OCI-LY7 (cell line): ENCODE results near the gene GLRX3. TPM values are rescaled to one million over a fixed set of nuclear protein-coding genes. Genes with fewer than 3 reads are reported as not detected.

Experiments
- BruUV-seq: library from RNA; stranded (reverse); fragments of 400-500 nt; replicated peaks from 2 replicates; lab custom pipeline; 2021; lab: Mats Ljungman, UMichigan
- CTCF ChIA-PET: fragments of 300-600 bp; sonication (Branson Sonifier 250); formaldehyde crosslinking; loops from one replicate; lab custom pipeline; 2022; ENCODE audit warnings: antibody characterized with exemption; ENCODE audit not compliant: unreplicated experiment; lab: Charles Lee
- POLR2A ChIA-PET: fragments of 300-600 bp; sonication (Branson Sonifier 250); formaldehyde crosslinking; loops from one replicate; lab custom pipeline; 2022; ENCODE audit warnings: antibody characterized with exemption; lab: Charles Lee
- DNase-seq: peaks from one replicate; pipeline ENCODE4 v3.0.0-alpha.2; 2015; ENCODE audit warnings: low spot score
- H2AFZ ChIP-seq: fragments of 200-600 bp; sonication (generic), shearing (Covaris generic); 2 replicates; pipeline ENCODE4 v1.6.1; 2014; ENCODE audit warnings: mild to moderate bottlenecking, antibody characterized with exemption, low read length, moderate library complexity
- H3K27ac ChIP-seq: fragments of 200-600 bp; sonication (generic); 2 replicates; pipeline ENCODE4 v1.5.1; 2014; ENCODE audit warnings: mixed run types, low read depth, mild to moderate bottlenecking, moderate library complexity, low read length, inconsistent platforms; ENCODE audit not compliant: poor library complexity, severe bottlenecking
- H3K36me3 ChIP-seq: fragments of 200-600 bp; sonication (generic); 2 replicates; pipeline ENCODE4 v1.6.1; 2014; ENCODE audit warnings: mild to moderate bottlenecking, antibody characterized with exemption, low read length, moderate library complexity, mixed read lengths; ENCODE audit not compliant: insufficient read depth
- H3K4me1 ChIP-seq: fragments of 200-600 bp; sonication (generic); 2 replicates; pipeline ENCODE4 v1.5.1; 2014; ENCODE audit warnings: mild to moderate bottlenecking, low read length; ENCODE audit not compliant: insufficient read depth, poor library complexity, severe bottlenecking
- H3K4me2 ChIP-seq: fragments of 200-600 bp; sonication (generic); 2 replicates; pipeline ENCODE4 v1.6.1; 2014; ENCODE audit warnings: mild to moderate bottlenecking, low read length
- H3K4me3 ChIP-seq: fragments of 200-600 bp; sonication (generic); 2 replicates; pipeline ENCODE4 v1.5.1; 2014; ENCODE audit warnings: mild to moderate bottlenecking, low read depth, low read length; ENCODE audit not compliant: poor library complexity, severe bottlenecking
- H3K79me2 ChIP-seq: fragments of 200-600 bp; sonication (generic); 2 replicates; pipeline ENCODE4 v1.6.1; 2016; ENCODE audit warnings: low read depth, mild to moderate bottlenecking, low read length, moderate library complexity, mixed read lengths; ENCODE audit not compliant: insufficient read depth
- H3K9me2 ChIP-seq: fragments of 200-600 bp; sonication (generic); 2 replicates; pipeline ENCODE4 v1.6.1; 2016; ENCODE audit warnings: mild to moderate bottlenecking, low read length, mixed read lengths; ENCODE audit not compliant: insufficient read depth
- H3K9me3 ChIP-seq: fragments of 200-600 bp; sonication (generic); 2 replicates; pipeline ENCODE4 v1.6.1; 2014; ENCODE audit warnings: mild to moderate bottlenecking, mixed run types, low read length, mixed read lengths
- H4K20me1 ChIP-seq: fragments of 200-600 bp; sonication (generic); 2 replicates; pipeline ENCODE4 v1.6.1; 2014; ENCODE audit warnings: mild to moderate bottlenecking, antibody characterized with exemption, low read length, moderate library complexity, mixed read lengths; ENCODE audit not compliant: insufficient read depth
- EZH2phosphoT487 ChIP-seq: fragments of 200-600 bp; sonication (generic); IDR thresholded peaks from 2 replicates; pipeline ENCODE4 v1.6.1; 2018; ENCODE audit warnings: low read depth, borderline replicate concordance, mild to moderate bottlenecking, mixed run types, antibody characterized with exemption, low read length, moderate library complexity, mixed read lengths
- intact Hi-C: fragments of 100-400 bp; cut with micrococcal nuclease; formaldehyde crosslinking; loops from one replicate; pipeline ENCODE4 v1.10.0; 2022; ENCODE audit not compliant: unreplicated experiment
- total RNA-seq, 2 experiments: library from RNA; depleted of rRNA in 1 of 2; stranded (reverse); fragments of >200 nt in 1 of 2; shearing (Covaris generic) in 1 of 2; gene quantifications; 2 replicates each; pipeline ENCODE4 v1.2.3, GENCODE V29; 2014 to 2022
- TF ChIP-seq, protein P1 (sequence below): fragments of 200-600 bp; sonication (generic); conservative IDR thresholded peaks from 2 replicates; pipeline ENCODE4 v1.5.1; 2014; ENCODE audit warnings: mild to moderate bottlenecking, antibody characterized with exemption, low read length, moderate library complexity, mixed read lengths

Gene GLRX3
- total RNA-seq, 2 experiments from 2014 or later: 83.2 to 117 TPM

DNA sequence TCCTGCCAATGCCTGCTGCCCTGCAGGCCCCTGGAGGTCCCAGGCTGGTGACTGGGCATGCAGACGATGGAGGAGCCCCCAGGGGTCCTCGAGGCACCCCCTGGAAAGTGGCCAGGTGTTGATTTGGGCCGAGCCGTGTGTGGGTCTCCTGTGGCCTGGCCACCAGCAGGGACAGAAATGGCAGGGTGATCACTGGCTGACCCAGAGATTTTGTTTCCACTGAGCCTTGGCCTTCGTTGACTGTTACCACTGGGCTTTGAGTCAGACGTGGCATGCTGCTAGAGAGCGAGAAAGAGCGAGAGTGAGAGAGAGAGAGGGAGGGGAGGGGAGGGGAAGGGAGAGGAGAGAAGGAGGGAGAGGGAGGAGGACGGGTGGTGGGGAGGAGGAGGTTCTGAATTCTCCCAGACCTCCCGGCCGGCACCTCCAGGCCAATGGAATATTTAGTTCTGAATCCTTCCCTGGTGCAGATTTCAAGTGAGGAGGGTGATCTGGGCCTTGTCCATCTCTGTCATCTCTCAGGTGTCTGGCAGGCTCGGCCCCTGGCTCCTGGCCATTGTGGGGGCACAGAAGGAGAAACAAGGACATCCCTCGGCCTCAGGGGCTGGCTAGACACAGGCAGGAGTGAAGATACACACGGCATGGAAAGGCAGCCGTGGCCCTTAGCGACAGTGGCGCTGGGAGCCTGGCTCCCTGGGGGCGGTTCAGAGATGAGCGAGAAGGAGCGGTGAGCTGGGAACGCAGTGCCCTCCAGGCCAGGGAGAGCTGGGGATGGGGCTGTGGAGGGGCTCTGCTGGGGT is 58.2 kb downstream of the GLRX3 start:
- no TSS peak for BruUV-seq

DNA sequence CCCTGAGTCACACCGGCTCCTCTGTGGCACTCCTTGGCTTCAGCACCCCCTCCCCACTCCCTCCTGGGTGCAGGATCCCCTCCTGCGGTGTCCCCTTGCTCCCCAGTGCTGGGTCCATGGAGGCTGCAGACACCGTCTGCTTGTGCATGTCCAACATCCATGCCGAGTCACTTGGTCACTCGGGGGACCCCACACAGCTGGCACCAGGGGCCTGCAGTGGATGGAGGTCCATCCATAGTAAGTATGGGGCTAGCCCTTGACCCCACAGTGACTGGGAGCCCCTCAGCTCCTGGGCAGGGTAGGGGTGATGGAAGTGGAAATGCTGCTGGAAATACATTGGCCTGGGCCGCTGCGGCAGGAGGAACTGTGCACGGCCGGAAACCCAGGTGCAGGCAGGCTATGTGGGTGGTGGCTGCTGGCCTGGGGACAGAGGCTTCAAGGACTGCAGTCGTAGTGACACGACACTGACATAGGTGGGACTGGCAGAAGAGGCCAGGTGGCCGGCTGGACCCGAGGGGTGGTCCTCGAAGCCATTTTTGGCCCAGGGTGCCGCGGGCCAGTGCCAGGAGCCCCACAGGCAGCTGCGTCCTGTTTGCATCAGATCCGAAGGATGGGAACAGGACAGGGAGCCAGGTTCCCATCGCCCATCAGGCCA is 58.9 kb downstream of the GLRX3 start:
- Histone ChIP-seq H3K79me2 (no peaks in the 10 kb centered on the region), H3K9me3 (no peaks in the 10 kb centered on the region), H3K4me3 (no peak overlapping the region), H2AFZ (no peak overlapping the region), H3K4me1 (no peaks in the 10 kb centered on the region), H3K9me2 (no peaks in the 10 kb centered on the region), H3K27ac (no peak overlapping the region), H4K20me1 (no peaks in the 10 kb centered on the region; the same call in 1 of the 2 replicates), H3K4me2 (no peak overlapping the region), H3K36me3 (no peaks in the 10 kb centered on the region)
- POLR2A ChIA-PET: no interaction called here
- CTCF ChIA-PET: no interaction called here
- TF ChIP-seq, protein P1, sequence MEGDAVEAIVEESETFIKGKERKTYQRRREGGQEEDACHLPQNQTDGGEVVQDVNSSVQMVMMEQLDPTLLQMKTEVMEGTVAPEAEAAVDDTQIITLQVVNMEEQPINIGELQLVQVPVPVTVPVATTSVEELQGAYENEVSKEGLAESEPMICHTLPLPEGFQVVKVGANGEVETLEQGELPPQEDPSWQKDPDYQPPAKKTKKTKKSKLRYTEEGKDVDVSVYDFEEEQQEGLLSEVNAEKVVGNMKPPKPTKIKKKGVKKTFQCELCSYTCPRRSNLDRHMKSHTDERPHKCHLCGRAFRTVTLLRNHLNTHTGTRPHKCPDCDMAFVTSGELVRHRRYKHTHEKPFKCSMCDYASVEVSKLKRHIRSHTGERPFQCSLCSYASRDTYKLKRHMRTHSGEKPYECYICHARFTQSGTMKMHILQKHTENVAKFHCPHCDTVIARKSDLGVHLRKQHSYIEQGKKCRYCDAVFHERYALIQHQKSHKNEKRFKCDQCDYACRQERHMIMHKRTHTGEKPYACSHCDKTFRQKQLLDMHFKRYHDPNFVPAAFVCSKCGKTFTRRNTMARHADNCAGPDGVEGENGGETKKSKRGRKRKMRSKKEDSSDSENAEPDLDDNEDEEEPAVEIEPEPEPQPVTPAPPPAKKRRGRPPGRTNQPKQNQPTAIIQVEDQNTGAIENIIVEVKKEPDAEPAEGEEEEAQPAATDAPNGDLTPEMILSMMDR: no peak
- TF ChIP-seq EZH2phosphoT487: no peak
- no peak for DNase-seq
- BruUV-seq: no TSS peak
- intact Hi-C loops: loop anchor here (5.0 kb wide), 1 partner anchor 1682 kb away; no protein-coding TSS in a partner anchor

More for the DNA sequence above, 58.2 kb downstream of the GLRX3 start:
- ChIA-PET CTCF (no interaction called here), POLR2A (no interaction called here)
- intact Hi-C loops: loop anchor here (5.0 kb wide), 1 partner anchor 1683 kb away; no protein-coding TSS in a partner anchor
- H3K36me3 ChIP-seq: no peaks in the 10 kb centered on the region
- no peak overlapping the region for H3K4me3 ChIP-seq
- no peaks in the 10 kb centered on the region for H3K4me1 ChIP-seq
- no peak overlapping the region for H3K4me2 ChIP-seq
- no peaks in the 10 kb centered on the region for H3K9me3 ChIP-seq
- no peak overlapping the region for H3K27ac ChIP-seq
- H4K20me1 ChIP-seq: no peaks in the 10 kb centered on the region; the same call in 1 of the 2 replicates
- no peaks in the 10 kb centered on the region for H3K9me2 ChIP-seq
- TF ChIP-seq, protein P1: no peak
- no peak for TF ChIP-seq EZH2phosphoT487
- H2AFZ ChIP-seq: no peak overlapping the region
- DNase-seq: no peak
- no peaks in the 10 kb centered on the region for H3K79me2 ChIP-seq
